GM12873 (cell line): ENCODE measurements around the gene PURB.

Experiments used
- CTCF ChIP-seq: IDR thresholded peaks from 2 replicates; pipeline ENCODE4 v1.5.1; 2012; ENCODE audit warnings: low read depth, mild to moderate bottlenecking, moderate library complexity, low read length, control low read depth; ENCODE audit not compliant: insufficient read depth; ENCODE audit errors: missing control alignments

The PURB gene

GRCh38 chr7:44889086-44889781 is 3.9 kb upstream of the PURB start:
- TF ChIP-seq CTCF = no peak

- no peak for TF ChIP-seq CTCF
Measured at GRCh38 chr7:44887293-44887692, 2.0 kb upstream of the PURB start.

- no peak for TF ChIP-seq CTCF
Measured at GRCh38 chr7:44884621-44885393, 523 bp downstream of the PURB start.

GRCh38 chr7:44883961-44884620 is 1.2 kb downstream of the PURB start:
- TF ChIP-seq CTCF = no peak

GRCh38 chr7:44882899-44883298 is 2.4 kb downstream of the PURB start:
- no peak for TF ChIP-seq CTCF

GRCh38 chr7:44881610-44882009 is 3.7 kb downstream of the PURB start:
- TF ChIP-seq CTCF = no peak

GRCh38 chr7:44881066-44881600 is 4.2 kb downstream of the PURB start:
- no peak for TF ChIP-seq CTCF
